Mucosa of stomach (tissue), 1 donor: ENCODE data around the gene FSHR.

Experiments
- H3K27me3 ChIP-seq: one replicate; pipeline ENCODE4 v1.7.0; 2013; ENCODE audit warnings: mild to moderate bottlenecking, low read length; ENCODE audit not compliant: control insufficient read depth, insufficient read depth
- H3K36me3 ChIP-seq: one replicate; pipeline ENCODE4 v1.7.0; 2013; ENCODE audit warnings: low read length; ENCODE audit not compliant: control insufficient read depth, insufficient read depth
- H3K4me1 ChIP-seq: one replicate; pipeline ENCODE4 v1.7.0; 2013; ENCODE audit warnings: mild to moderate bottlenecking, low read length; ENCODE audit not compliant: control insufficient read depth, insufficient read depth
- H3K4me3 ChIP-seq: one replicate; pipeline ENCODE4 v1.7.0; 2013; ENCODE audit warnings: low read length
- H3K9ac ChIP-seq: one replicate; pipeline ENCODE4 v1.7.0; 2013; ENCODE audit warnings: mild to moderate bottlenecking, low read length, moderate library complexity
- H3K9me3 ChIP-seq: one replicate; pipeline ENCODE4 v1.7.0; 2013; ENCODE audit warnings: mild to moderate bottlenecking, low read length, moderate library complexity; ENCODE audit not compliant: control insufficient read depth
- donor health status: Pancreatic carcinoma.

The FSHR gene

GRCh38 chr2:49026706-49027105 lies 127.6 kb downstream of the FSHR start:
- Histone ChIP-seq H3K27me3 (no peaks in the 10 kb centered on the region), H3K4me3 (no peak overlapping the region), H3K36me3 (no peaks in the 10 kb centered on the region), H3K9me3 (no peaks in the 10 kb centered on the region), H3K9ac (no peak overlapping the region), H3K4me1 (no peaks in the 10 kb centered on the region)

DNA sequence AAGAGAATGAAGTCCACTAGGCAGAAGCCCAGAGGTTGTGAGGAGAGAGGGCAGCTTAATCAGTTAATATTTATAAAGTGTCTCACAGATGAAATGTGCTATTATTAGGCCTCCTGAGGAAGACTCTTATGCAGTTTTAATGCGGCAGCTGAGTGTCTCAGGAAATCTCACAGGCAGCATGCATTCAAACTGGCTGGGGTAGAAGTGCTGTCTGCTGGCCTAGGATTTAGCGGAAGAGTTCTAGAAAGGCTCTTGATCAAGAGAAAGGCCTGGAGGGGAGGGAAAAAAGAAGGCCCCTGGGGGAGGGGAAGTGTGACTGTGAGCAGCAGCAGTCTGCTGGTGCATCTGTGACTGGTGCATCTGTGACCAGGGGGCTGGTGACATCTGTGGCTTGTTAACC lies 133.0 kb downstream of the FSHR start:
- no peaks in the 10 kb centered on the region for H3K4me1 ChIP-seq
- no peaks in the 10 kb centered on the region for H3K27me3 ChIP-seq
- H3K4me3 ChIP-seq: no peak overlapping the region
- H3K9me3 ChIP-seq: no peaks in the 10 kb centered on the region
- no peak overlapping the region for H3K9ac ChIP-seq
- no peaks in the 10 kb centered on the region for H3K36me3 ChIP-seq

- Histone ChIP-seq H3K9me3 (no peaks in the 10 kb centered on the region), H3K27me3 (peaks cover 4% of the 10 kb centered on the region), H3K4me1 (peaks cover 10% of the 10 kb centered on the region), H3K9ac (no peak overlapping the region), H3K4me3 (no peak overlapping the region), H3K36me3 (no peaks in the 10 kb centered on the region)
These were observed 149.1 kb downstream of the FSHR start for GRCh38 chr2:49005261-49005660.

- Histone ChIP-seq H3K4me3 (no peak overlapping the region), H3K4me1 (peaks cover 15% of the 10 kb centered on the region), H3K27me3 (peaks cover 4% of the 10 kb centered on the region), H3K9me3 (no peaks in the 10 kb centered on the region), H3K9ac (no peak overlapping the region), H3K36me3 (no peaks in the 10 kb centered on the region)
These were observed 150.2 kb downstream of the FSHR start for GRCh38 chr2:49004036-49004626.

GRCh38 chr2:49003201-49003600 lies 151.1 kb downstream of the FSHR start:
- H3K27me3 ChIP-seq: peaks cover 4% of the 10 kb centered on the region
- H3K4me3 ChIP-seq: no peak overlapping the region
- H3K36me3 ChIP-seq: no peaks in the 10 kb centered on the region
- peaks cover 15% of the 10 kb centered on the region for H3K4me1 ChIP-seq
- H3K9me3 ChIP-seq: no peaks in the 10 kb centered on the region
- H3K9ac ChIP-seq: no peak overlapping the region

DNA sequence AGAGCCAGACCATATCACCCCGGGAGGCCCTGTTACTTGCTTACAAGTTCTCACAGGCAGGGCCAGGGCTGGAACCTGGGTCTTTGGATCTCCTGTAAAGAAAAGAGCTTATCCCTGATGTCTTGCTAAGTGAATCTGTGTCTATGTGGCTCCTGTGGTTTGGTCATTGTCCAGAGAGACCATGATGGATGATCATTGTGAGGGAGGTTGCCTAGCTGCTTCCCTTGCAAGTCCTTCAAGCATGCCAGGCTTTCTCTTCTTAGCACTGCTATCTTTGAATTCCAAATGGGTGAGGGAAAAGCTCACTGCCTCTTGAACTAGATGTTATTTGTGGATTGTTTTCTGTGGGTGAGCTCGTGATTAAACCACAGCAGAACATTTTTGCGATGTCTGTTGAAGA lies 151.6 kb downstream of the FSHR start:
- Histone ChIP-seq H3K36me3 (no peaks in the 10 kb centered on the region), H3K27me3 (peaks cover 4% of the 10 kb centered on the region), H3K9ac (no peak overlapping the region), H3K4me1 (peaks cover 15% of the 10 kb centered on the region), H3K4me3 (no peak overlapping the region), H3K9me3 (no peaks in the 10 kb centered on the region)

- H3K4me1 ChIP-seq: peaks cover 15% of the 10 kb centered on the region
- H3K27me3 ChIP-seq: peaks cover 4% of the 10 kb centered on the region
- no peak overlapping the region for H3K4me3 ChIP-seq
- H3K36me3 ChIP-seq: no peaks in the 10 kb centered on the region
- H3K9me3 ChIP-seq: no peaks in the 10 kb centered on the region
- H3K9ac ChIP-seq: no peak overlapping the region
These were observed 153.6 kb downstream of the FSHR start for GRCh38 chr2:49000695-49001094.

DNA sequence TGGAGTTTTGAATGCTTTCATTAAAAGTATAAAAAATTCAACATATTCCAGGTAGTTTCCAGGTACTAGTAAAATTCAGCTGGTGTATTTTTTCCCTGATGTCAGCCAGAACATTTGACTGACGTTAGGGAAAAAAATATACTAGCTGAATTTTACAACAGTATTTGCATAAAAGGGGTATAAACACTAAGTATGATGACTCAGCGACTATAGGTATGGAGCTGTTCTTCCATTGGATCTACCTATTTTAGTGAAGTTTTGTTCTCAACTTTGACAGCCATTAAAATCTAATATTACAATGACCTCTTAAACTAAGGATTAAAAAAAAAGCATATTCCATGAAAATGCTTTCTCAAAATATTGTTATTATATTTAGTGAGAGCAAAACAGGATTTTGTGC lies 155.9 kb downstream of the FSHR start:
- H3K9ac ChIP-seq: no peak overlapping the region

DNA sequence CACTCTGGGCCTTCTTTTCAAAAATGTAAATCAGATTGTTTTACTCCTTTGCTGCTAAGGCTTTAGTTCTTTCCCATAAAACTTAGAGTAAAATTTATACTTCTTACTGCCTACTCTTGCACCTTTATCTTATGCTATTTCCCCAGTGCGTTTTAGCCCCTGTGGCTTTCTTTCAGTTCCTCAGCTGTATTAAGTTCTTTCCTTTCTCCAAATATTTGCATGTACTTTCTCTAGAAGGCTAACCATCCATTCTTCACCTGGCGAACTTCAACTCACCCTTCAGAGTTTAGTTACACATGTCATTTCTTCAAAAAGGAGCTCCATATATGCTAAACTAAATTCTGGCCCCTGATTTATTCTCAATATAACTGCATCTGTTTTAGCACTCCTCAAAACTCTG lies 160.7 kb downstream of the FSHR start:
- no peaks in the 10 kb centered on the region for H3K27me3 ChIP-seq
- H3K9ac ChIP-seq: no peak overlapping the region
- no peak overlapping the region for H3K4me3 ChIP-seq
- H3K36me3 ChIP-seq: no peaks in the 10 kb centered on the region
- H3K9me3 ChIP-seq: no peaks in the 10 kb centered on the region
- H3K4me1 ChIP-seq: no peaks in the 10 kb centered on the region

More for the DNA sequence above, 155.9 kb downstream of the FSHR start:
- Histone ChIP-seq H3K9me3 (no peaks in the 10 kb centered on the region), H3K4me3 (no peak overlapping the region), H3K36me3 (no peaks in the 10 kb centered on the region), H3K4me1 (peaks cover 15% of the 10 kb centered on the region), H3K27me3 (peaks cover 4% of the 10 kb centered on the region)

GRCh38 chr2:48991415-48992131 lies 162.7 kb downstream of the FSHR start:
- H3K27me3 ChIP-seq: no peaks in the 10 kb centered on the region
- no peak overlapping the region for H3K9ac ChIP-seq
- no peaks in the 10 kb centered on the region for H3K4me1 ChIP-seq
- no peak overlapping the region for H3K4me3 ChIP-seq
- H3K36me3 ChIP-seq: no peaks in the 10 kb centered on the region
- no peaks in the 10 kb centered on the region for H3K9me3 ChIP-seq

- Histone ChIP-seq H3K9me3 (no peaks in the 10 kb centered on the region), H3K36me3 (no peaks in the 10 kb centered on the region)
These were observed 169.4 kb downstream of the FSHR start for GRCh38 chr2:48984922-48985321.

GRCh38 chr2:48983551-48983950 lies 170.8 kb downstream of the FSHR start:
- Histone ChIP-seq H3K27me3 (no peaks in the 10 kb centered on the region), H3K4me1 (no peaks in the 10 kb centered on the region), H3K9me3 (no peaks in the 10 kb centered on the region), H3K9ac (no peak overlapping the region), H3K36me3 (no peaks in the 10 kb centered on the region), H3K4me3 (no peak overlapping the region)

More at GRCh38 chr2:48984922-48985321, 169.4 kb downstream of the FSHR start:
- Histone ChIP-seq H3K4me3 (no peak overlapping the region), H3K4me1 (no peaks in the 10 kb centered on the region), H3K9ac (no peak overlapping the region), H3K27me3 (no peaks in the 10 kb centered on the region)
